ENCODE results near the gene ZMYND12. TPM values are rescaled to one million over a fixed set of nuclear protein-coding genes. Genes with fewer than 3 reads are reported as not detected.

Gene ZMYND12
- total RNA-seq, 1 donor from 2014 or later, result 2.8 TPM

DNA sequence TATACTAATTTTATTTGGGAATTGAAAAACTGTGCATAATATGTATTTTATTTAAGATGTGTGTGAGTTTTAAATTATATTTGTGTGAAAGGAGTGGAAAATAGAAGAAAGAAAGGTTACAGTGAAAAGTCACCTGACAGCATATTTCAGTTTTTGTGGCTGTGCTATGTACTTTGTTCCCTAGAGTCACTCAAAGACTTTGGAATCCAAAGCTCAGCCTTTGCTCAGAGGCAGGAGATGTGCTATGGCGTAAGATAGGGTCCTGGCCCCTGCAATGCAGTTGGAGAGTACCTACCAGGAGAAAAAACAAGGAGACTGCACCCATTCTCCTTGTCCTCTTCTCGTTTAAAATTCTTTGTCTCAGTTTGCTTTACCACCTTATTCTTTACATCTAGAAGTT lies 10.2 kb upstream of the ZMYND12 start:
- no peak overlapping the region for H3K27ac ChIP-seq
- no peak for DNase-seq
- ATAC-seq, result no peak
- TF ChIP-seq, protein P1, sequence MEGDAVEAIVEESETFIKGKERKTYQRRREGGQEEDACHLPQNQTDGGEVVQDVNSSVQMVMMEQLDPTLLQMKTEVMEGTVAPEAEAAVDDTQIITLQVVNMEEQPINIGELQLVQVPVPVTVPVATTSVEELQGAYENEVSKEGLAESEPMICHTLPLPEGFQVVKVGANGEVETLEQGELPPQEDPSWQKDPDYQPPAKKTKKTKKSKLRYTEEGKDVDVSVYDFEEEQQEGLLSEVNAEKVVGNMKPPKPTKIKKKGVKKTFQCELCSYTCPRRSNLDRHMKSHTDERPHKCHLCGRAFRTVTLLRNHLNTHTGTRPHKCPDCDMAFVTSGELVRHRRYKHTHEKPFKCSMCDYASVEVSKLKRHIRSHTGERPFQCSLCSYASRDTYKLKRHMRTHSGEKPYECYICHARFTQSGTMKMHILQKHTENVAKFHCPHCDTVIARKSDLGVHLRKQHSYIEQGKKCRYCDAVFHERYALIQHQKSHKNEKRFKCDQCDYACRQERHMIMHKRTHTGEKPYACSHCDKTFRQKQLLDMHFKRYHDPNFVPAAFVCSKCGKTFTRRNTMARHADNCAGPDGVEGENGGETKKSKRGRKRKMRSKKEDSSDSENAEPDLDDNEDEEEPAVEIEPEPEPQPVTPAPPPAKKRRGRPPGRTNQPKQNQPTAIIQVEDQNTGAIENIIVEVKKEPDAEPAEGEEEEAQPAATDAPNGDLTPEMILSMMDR (IDR thresholded peaks at IDR 0.05), result no peak
- H3K4me1 ChIP-seq, result peaks cover 19% of the 10 kb centered on the region
- H3K36me3 ChIP-seq, result peaks cover under 1% of the 10 kb centered on the region
- no peak overlapping the region for H3K4me3 ChIP-seq
- no peaks in the 10 kb centered on the region for H3K27me3 ChIP-seq (ENCODE audit: low read depth)
- intact Hi-C loops (cut with DNase I), result no loop called here
- no peaks in the 10 kb centered on the region for H3K9me3 ChIP-seq

GRCh38 chr1:42463921-42464320 lies 8.1 kb upstream of the ZMYND12 start:
- no peak for DNase-seq

DNA sequence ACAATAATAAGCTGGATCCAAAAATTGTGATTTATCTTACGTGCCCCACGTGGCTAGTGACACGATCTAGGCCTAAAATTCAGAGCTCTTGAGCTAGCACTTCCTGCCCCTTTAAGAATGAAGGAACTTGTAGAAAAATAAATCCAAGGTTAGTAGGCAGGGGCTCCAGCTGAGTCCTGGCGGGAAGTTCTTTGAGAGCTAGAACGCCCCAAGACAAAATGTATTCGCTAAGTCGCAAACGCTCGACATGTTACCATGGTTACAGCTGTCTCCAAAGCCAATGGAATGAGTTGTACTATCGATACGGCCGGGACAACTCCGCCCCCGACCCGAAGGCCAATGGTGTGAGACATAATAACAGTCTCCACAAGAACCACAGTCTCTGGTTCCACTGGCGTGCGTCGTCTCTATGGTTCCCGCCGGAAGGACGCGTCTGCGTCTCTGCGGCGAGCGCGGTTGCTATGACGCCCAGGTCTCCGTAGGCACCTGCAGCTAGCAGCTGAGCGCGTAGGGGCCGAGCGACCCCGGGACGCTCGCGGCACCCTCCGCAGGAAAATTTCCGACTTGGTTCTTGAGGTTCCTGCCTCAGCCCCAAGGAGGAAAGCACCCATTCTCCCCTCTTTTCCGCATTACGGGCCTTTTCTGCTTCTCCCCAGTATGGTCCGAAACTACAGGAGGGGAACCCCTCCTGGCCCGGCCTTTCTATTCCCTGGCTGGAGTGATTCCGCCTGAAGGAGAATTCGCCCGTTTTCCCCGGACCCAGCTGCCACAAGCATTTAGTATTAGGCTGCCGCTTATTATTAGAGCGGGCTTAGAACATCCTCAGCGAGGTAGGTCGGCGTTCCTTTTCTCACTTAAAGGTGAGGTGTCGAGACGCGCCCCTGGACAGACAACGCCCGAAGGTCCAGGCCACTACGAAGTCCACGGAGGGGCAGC lies 7.3 kb upstream of the ZMYND12 start, which contains the start of gene CCDC30:
CCDC30 (plus strand) TSS at position 459 of the 936 bp plus-strand sequence. CDS start 17,266 bp downstream, outside the sequence.
- ATAC-seq, result peak; percentile 99 to 100
- Histone ChIP-seq H3K27me3 (ENCODE audit: low read depth) (no peaks in the 10 kb centered on the region), H3K9me3 (no peaks in the 10 kb centered on the region), H3K27ac (peak within 1 kb of the TSS; percentile 79), H3K4me3 (peak within 1 kb of the TSS; percentile 80), H3K36me3 (peaks cover 30% of the 10 kb centered on the region), H3K4me1 (peaks cover 22% of the 10 kb centered on the region)
- TF ChIP-seq, protein P1 (IDR thresholded peaks at IDR 0.05), result no peak
- peak; percentile 97 for DNase-seq
- intact Hi-C loops (cut with DNase I), result no loop called here

More at GRCh38 chr1:42463921-42464320, 8.1 kb upstream of the ZMYND12 start:
- TF ChIP-seq, protein P1 (IDR thresholded peaks at IDR 0.05), result no peak
- peaks cover 22% of the 10 kb centered on the region for H3K36me3 ChIP-seq
- H3K4me3 ChIP-seq, result peak overlapping the region; percentile 80
- intact Hi-C loops (cut with DNase I), result no loop called here
- H3K9me3 ChIP-seq, result no peaks in the 10 kb centered on the region
- H3K4me1 ChIP-seq, result peaks cover 19% of the 10 kb centered on the region
- H3K27me3 ChIP-seq (ENCODE audit: low read depth), result no peaks in the 10 kb centered on the region
- no peak for ATAC-seq
- peak overlapping the region; percentile 79 for H3K27ac ChIP-seq

DNA sequence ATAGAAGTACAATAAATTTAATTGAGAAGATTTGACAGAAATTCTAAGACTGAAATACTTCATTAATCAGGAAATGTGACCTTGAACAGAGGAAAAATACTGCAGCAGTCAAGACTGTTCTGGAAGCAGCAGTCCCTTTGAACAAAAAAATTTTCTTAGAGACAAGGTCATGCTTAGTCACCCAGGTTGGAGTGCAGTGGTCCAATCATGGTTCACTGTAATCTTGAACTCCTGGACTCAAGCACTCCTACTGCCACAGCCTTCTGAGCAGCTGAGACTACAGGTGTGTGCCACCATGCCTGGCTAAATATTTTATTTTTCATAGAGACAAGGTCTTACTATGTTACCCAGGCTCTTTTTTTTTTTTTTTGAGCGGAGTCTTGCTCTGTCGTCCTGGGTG lies 5.4 kb upstream of the ZMYND12 start:
- DNase-seq (no peak), ATAC-seq (no peak)
- intact Hi-C loops (cut with DNase I), result no loop called here
- Histone ChIP-seq H3K9me3 (no peaks in the 10 kb centered on the region), H3K4me3 (no peak overlapping the region), H3K27me3 (ENCODE audit: low read depth) (no peaks in the 10 kb centered on the region), H3K36me3 (peaks cover 34% of the 10 kb centered on the region), H3K4me1 (peaks cover 35% of the 10 kb centered on the region), H3K27ac (no peak overlapping the region)
- TF ChIP-seq, protein P1 (IDR thresholded peaks at IDR 0.05), result no peak

DNA sequence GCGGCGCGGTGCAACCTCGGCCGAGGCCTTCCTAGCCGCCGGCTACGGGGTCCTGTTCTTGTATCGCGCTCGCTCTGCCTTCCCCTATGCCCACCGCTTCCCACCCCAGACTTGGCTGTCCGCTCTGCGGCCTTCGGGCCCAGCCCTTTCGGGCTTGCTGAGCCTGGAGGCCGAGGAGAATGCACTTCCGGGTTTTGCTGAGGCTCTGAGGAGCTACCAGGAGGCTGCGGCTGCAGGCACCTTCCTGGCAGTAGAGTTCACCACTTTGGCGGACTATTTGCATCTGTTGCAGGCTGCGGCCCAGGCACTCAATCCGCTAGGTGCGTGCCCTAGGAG lies 900 bp upstream of the ZMYND12 start:
- ATAC-seq, result peak; percentile 85 to 86
- Histone ChIP-seq H3K27ac (peak overlapping the region; percentile 97), H3K4me3 (peak overlapping the region; percentile 98), H3K9me3 (no peaks in the 10 kb centered on the region), H3K27me3 (ENCODE audit: low read depth) (no peaks in the 10 kb centered on the region), H3K4me1 (peaks cover 17% of the 10 kb centered on the region), H3K36me3 (peaks cover 34% of the 10 kb centered on the region)
- TF ChIP-seq, protein P1 (IDR thresholded peaks at IDR 0.05), result no peak
- peak; percentile 77 for DNase-seq
- intact Hi-C loops (cut with DNase I), result no loop called here
